Stomach (tissue), 9 donors: ENCODE measurements around the gene PSMB1. TPM values are rescaled to one million over a fixed set of nuclear protein-coding genes. Genes with fewer than 3 reads are reported as not detected.

Source experiments
- DNase-seq, 2 donors: peaks; one replicate each; pipeline versions ENCODE4 v3.0.0 to v3.0.0-alpha.2; 2013 to 2019
- H3K27ac ChIP-seq, 5 donors: fragments of 200-600 bp in 4 of 5; sonication (generic) in 4 of 5; one replicate each; pipeline ENCODE4 v1.5.1; 2013 to 2019; ENCODE audit warnings: mild to moderate bottlenecking in 1 of 5, moderate library complexity in 1 of 5
- H3K27me3 ChIP-seq, 3 donors: fragments of 200-600 bp; sonication (generic); one replicate each; pipeline ENCODE4 v1.5.1; 2017 to 2019; ENCODE audit warnings: mixed run types in 1 of 3
- H3K36me3 ChIP-seq, 4 donors: fragments of 200-600 bp; sonication (generic); 1 replicate in 3 of 4; 2 replicates in 1 of 4; pipeline ENCODE4 v1.5.1; 2016 to 2019
- H3K4me1 ChIP-seq, 4 donors: fragments of 200-600 bp; sonication (generic); one replicate each; pipeline ENCODE4 v1.5.1; 2016 to 2019
- H3K4me3 ChIP-seq, 4 donors: fragments of 200-600 bp; sonication (generic) in 3 of 4; one replicate each; pipeline ENCODE4 v1.5.1; 2016 to 2019; ENCODE audit warnings: mild to moderate bottlenecking in 1 of 4
- H3K9me3 ChIP-seq, 4 donors: fragments of 200-600 bp; sonication (generic); one replicate each; pipeline ENCODE4 v1.5.1; 2016 to 2019
- CTCF ChIP-seq, 7 experiments: fragments of 450-650 bp in 4 of 7; fragments of 200-600 bp in 3 of 7; sonication (generic) in 3 of 7; IDR thresholded peaks; one replicate each; pipeline ENCODE4 v1.5.1; 2016 to 2019; ENCODE audit warnings: antibody characterized with exemption in 7 of 7, control low read depth in 2 of 7, mild to moderate bottlenecking in 1 of 7
- EP300 ChIP-seq: sonication (generic); formaldehyde crosslinking; IDR thresholded peaks from one replicate; pipeline ENCODE4 v1.6.1; 2017; ENCODE audit warnings: antibody characterized with exemption
- POLR2A ChIP-seq, 4 donors: fragments of 450-650 bp; IDR thresholded peaks; one replicate each; pipeline ENCODE4 v1.6.1; 2016; ENCODE audit warnings: antibody characterized with exemption in 4 of 4, control low read depth in 2 of 4, mild to moderate bottlenecking in 1 of 4, moderate library complexity in 1 of 4
- POLR2AphosphoS5 ChIP-seq, 3 donors: sonication (generic); formaldehyde crosslinking; IDR thresholded peaks; one replicate each; pipeline ENCODE4 v1.6.1; 2016; ENCODE audit warnings: antibody characterized with exemption in 3 of 3
- WGBS, 5 donors: extraction: QIAGEN DNeasy Blood & Tissue Kit in 3 of 5; methylation state at CpG; one replicate each; pipeline versions ENCODE4 v1.1.5 to v1.1.7; 2013 to 2018; 5-methylcytosine and 5-hydroxymethylcytosine counted together
- intact Hi-C: fragments of 100-400 bp; cut with DNase I; formaldehyde crosslinking; loops from one replicate; pipeline ENCODE4 v1.15.1; 2023; ENCODE audit warnings: low total_unique reads
- polyA plus RNA-seq, 3 donors: library from polyadenylated mRNA; stranded (reverse); fragments of 200-250 nt; gene quantifications; one replicate each; pipeline ENCODE4 v1.2.3, GENCODE V29; 2013
- total RNA-seq, 5 donors: library from RNA; depleted of rRNA; stranded (reverse); fragments of >200 nt; gene quantifications; one replicate each; pipeline versions ENCODE4 v1.1.0 to v1.2.3, GENCODE V29; 2014 to 2016
- donor health status: healthy with polysubstance abuse.
- donor health status: Bipolar disorder and iron deficiency.
- donor health status: healthy.

The PSMB1 gene
- total and polyA plus RNA-seq, 8 donors, result 36.5 to 304 (median 217) TPM

- no peaks in the 10 kb centered on the region for H3K36me3 ChIP-seq
- no peak overlapping the region for H3K27ac ChIP-seq
- TF ChIP-seq POLR2AphosphoS5 (IDR thresholded peaks at IDR 0.05) (no peak), CTCF (IDR thresholded peaks at IDR 0.05) (no peak), EP300 (no peak), POLR2A (IDR thresholded peaks at IDR 0.05) (no peak)
- H3K4me3 ChIP-seq, result no peak overlapping the region
- intact Hi-C loops, result no loop called here
- 38 to 74% (median 69%) methylated on average over 3 of the region's 3 CpGs for WGBS, 5 donors
- peaks cover 0 to 31% (median 22%) of the 10 kb centered on the region in 4 donors for H3K9me3 ChIP-seq
- H3K27me3 ChIP-seq, result peaks cover 0 to 32% (median 8%) of the 10 kb centered on the region in 3 donors
- no peak for DNase-seq
- no peaks in the 10 kb centered on the region for H3K4me1 ChIP-seq
These were observed 52.0 kb downstream of the PSMB1 start for GRCh38 chr6:170500955-170501590.

- TF ChIP-seq CTCF (IDR thresholded peaks at IDR 0.05) (no peak), EP300 (no peak), POLR2AphosphoS5 (IDR thresholded peaks at IDR 0.05) (no peak), POLR2A (IDR thresholded peaks at IDR 0.05) (no peak)
- Histone ChIP-seq H3K4me1 (no peaks in the 10 kb centered on the region), H3K36me3 (no peaks in the 10 kb centered on the region), H3K27ac (no peak overlapping the region), H3K27me3 (peaks cover 0 to 29% (median 8%) of the 10 kb centered on the region in 3 donors), H3K9me3 (peaks cover 0 to 23% (median 16%) of the 10 kb centered on the region in 4 donors), H3K4me3 (no peak overlapping the region)
- WGBS, 5 donors, result 15 to 27% (median 18%) methylated on average over 4 of the region's 4 CpGs
- intact Hi-C loops, result no loop called here
- DNase-seq, result peak in 1 of 2 donors; percentile 27
These were observed 55.2 kb downstream of the PSMB1 start for GRCh38 chr6:170497841-170498301.

- no peaks in the 10 kb centered on the region for H3K4me1 ChIP-seq
- no peaks in the 10 kb centered on the region for H3K27me3 ChIP-seq
- H3K27ac ChIP-seq, result no peak overlapping the region
- no peaks in the 10 kb centered on the region for H3K9me3 ChIP-seq
- intact Hi-C loops, result no loop called here
- no peak for DNase-seq
- H3K36me3 ChIP-seq, result no peaks in the 10 kb centered on the region
- H3K4me3 ChIP-seq, result no peak overlapping the region
- 81 to 100% (median 91%) methylated on average over 2 of the region's 2 CpGs for WGBS, 5 donors
- TF ChIP-seq EP300 (no peak), POLR2A (IDR thresholded peaks at IDR 0.05) (no peak)
These were observed 59.8 kb downstream of the PSMB1 start for GRCh38 chr6:170493354-170493753.

- WGBS, 5 donors, result 74 to 82% (median 76%) methylated on average over 4 of the region's 4 CpGs
- DNase-seq, result no peak
- TF ChIP-seq EP300, result no peak
These were observed 62.8 kb downstream of the PSMB1 start for GRCh38 chr6:170490259-170490658.

GRCh38 chr6:170489836-170490235 is 63.3 kb downstream of the PSMB1 start:
- Histone ChIP-seq H3K27ac (no peak overlapping the region), H3K4me1 (no peaks in the 10 kb centered on the region), H3K36me3 (no peaks in the 10 kb centered on the region), H3K4me3 (no peak overlapping the region), H3K27me3 (no peaks in the 10 kb centered on the region), H3K9me3 (no peaks in the 10 kb centered on the region)
- no peak for DNase-seq
- TF ChIP-seq CTCF (IDR thresholded peaks at IDR 0.05) (no peak), POLR2AphosphoS5 (IDR thresholded peaks at IDR 0.05) (no peak), EP300 (no peak), POLR2A (IDR thresholded peaks at IDR 0.05) (no peak)
- WGBS, 5 donors, result 59 to 82% (median 74%) methylated on average over 3 of the region's 3 CpGs
- intact Hi-C loops, result no loop called here

More at GRCh38 chr6:170490259-170490658, 62.8 kb downstream of the PSMB1 start:
- Histone ChIP-seq H3K27ac (no peak overlapping the region), H3K4me1 (no peaks in the 10 kb centered on the region), H3K36me3 (no peaks in the 10 kb centered on the region), H3K4me3 (no peak overlapping the region), H3K27me3 (no peaks in the 10 kb centered on the region), H3K9me3 (no peaks in the 10 kb centered on the region)
- intact Hi-C loops, result no loop called here
